Right lobe of liver (tissue), 4 donors: ENCODE measurements around the gene PROCA1.

Source experiments
- POLR2A ChIP-seq: fragments of 450-650 bp; IDR thresholded peaks from one replicate; pipeline ENCODE4 v1.6.1; 2017; ENCODE audit warnings: antibody characterized with exemption, mild to moderate bottlenecking
- TF ChIP-seq, protein P1 (sequence below), 4 donors: fragments of 200-600 bp in 3 of 4; fragments of 450-650 bp in 1 of 4; IDR thresholded peaks; one replicate each; pipeline versions ENCODE4 v1.5.1 to v1.8.0; 2016 to 2022; ENCODE audit warnings: antibody characterized with exemption in 4 of 4, mild to moderate bottlenecking in 2 of 4
- donor health status: DM: no; HTN: no; CAD: no.
- donor health status: DM: no; HTN: no; CAD: no.
- donor health status: DM: no; HTN: yes; CAD: no.

GRCh38 chr17:28686296-28686695 lies 25.4 kb downstream of the PROCA1 start:
- TF ChIP-seq, protein P1, sequence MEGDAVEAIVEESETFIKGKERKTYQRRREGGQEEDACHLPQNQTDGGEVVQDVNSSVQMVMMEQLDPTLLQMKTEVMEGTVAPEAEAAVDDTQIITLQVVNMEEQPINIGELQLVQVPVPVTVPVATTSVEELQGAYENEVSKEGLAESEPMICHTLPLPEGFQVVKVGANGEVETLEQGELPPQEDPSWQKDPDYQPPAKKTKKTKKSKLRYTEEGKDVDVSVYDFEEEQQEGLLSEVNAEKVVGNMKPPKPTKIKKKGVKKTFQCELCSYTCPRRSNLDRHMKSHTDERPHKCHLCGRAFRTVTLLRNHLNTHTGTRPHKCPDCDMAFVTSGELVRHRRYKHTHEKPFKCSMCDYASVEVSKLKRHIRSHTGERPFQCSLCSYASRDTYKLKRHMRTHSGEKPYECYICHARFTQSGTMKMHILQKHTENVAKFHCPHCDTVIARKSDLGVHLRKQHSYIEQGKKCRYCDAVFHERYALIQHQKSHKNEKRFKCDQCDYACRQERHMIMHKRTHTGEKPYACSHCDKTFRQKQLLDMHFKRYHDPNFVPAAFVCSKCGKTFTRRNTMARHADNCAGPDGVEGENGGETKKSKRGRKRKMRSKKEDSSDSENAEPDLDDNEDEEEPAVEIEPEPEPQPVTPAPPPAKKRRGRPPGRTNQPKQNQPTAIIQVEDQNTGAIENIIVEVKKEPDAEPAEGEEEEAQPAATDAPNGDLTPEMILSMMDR (IDR thresholded peaks at IDR 0.05), result no peak
- no peak for TF ChIP-seq POLR2A
